HG03432 (cell line): ENCODE measurements around the gene SUGCT.
"Not testable (repeated sequence)": the region's sequence is repeated elsewhere in the genome, so short reads cannot be mapped to it uniquely, and the experiment has no call there.

Experiments used
- ATAC-seq: cut with Tn5 transposase; IDR thresholded peaks from one replicate; pipeline ENCODE4 v1.9.1; 2021; ENCODE audit warnings: mild to moderate bottlenecking, moderate library complexity; ENCODE audit not compliant: unreplicated experiment

The SUGCT gene

GRCh38 chr7:40138973-40139372 lies 4.2 kb downstream of the SUGCT start:
- ATAC-seq: no peak

GRCh38 chr7:40139891-40140290 lies 5.1 kb downstream of the SUGCT start:
- not testable (repeated sequence) for ATAC-seq

GRCh38 chr7:40141916-40142315 lies 7.1 kb downstream of the SUGCT start:
- ATAC-seq: not testable (repeated sequence)

GRCh38 chr7:40145596-40146130 lies 10.9 kb downstream of the SUGCT start:
- not testable (repeated sequence) for ATAC-seq

GRCh38 chr7:40147371-40148246 lies 12.8 kb downstream of the SUGCT start:
- ATAC-seq: no peak

- ATAC-seq: not testable (repeated sequence)
Observed at GRCh38 chr7:40148247-40148580, 13.4 kb downstream of the SUGCT start.

- no peak for ATAC-seq
Observed at GRCh38 chr7:40148671-40149070, 13.9 kb downstream of the SUGCT start.

- ATAC-seq: no peak
Observed at GRCh38 chr7:40151504-40151903, 16.7 kb downstream of the SUGCT start.

GRCh38 chr7:40156988-40157387 lies 22.2 kb downstream of the SUGCT start:
- ATAC-seq: no peak

GRCh38 chr7:40162516-40162915 lies 27.7 kb downstream of the SUGCT start:
- ATAC-seq: no peak

GRCh38 chr7:40165216-40165615 lies 30.4 kb downstream of the SUGCT start:
- ATAC-seq: no peak

- ATAC-seq: no peak
Observed at GRCh38 chr7:40167291-40167690, 32.5 kb downstream of the SUGCT start.

- ATAC-seq: not testable (repeated sequence)
Observed at GRCh38 chr7:40168266-40168665, 33.5 kb downstream of the SUGCT start.

- not testable (repeated sequence) for ATAC-seq
Observed at GRCh38 chr7:40173121-40173520, 38.3 kb downstream of the SUGCT start.

GRCh38 chr7:40175256-40175655 lies 40.5 kb downstream of the SUGCT start:
- not testable (repeated sequence) for ATAC-seq

GRCh38 chr7:40175725-40176510 lies 41.1 kb downstream of the SUGCT start:
- ATAC-seq: no peak

- no peak for ATAC-seq
Observed at GRCh38 chr7:40177071-40177470, 42.3 kb downstream of the SUGCT start.

GRCh38 chr7:40182452-40182851 lies 47.6 kb downstream of the SUGCT start:
- ATAC-seq: no peak

- ATAC-seq: no peak
Observed at GRCh38 chr7:40186586-40186985, 51.8 kb downstream of the SUGCT start.

GRCh38 chr7:40192036-40192435 lies 57.2 kb downstream of the SUGCT start:
- no peak for ATAC-seq

- no peak for ATAC-seq
Observed at GRCh38 chr7:40194745-40195144, 59.9 kb downstream of the SUGCT start.

GRCh38 chr7:40197527-40197926 lies 62.7 kb downstream of the SUGCT start:
- no peak for ATAC-seq
